ENCODE results near the gene AP1S1. TPM values are rescaled to one million over a fixed set of nuclear protein-coding genes. Genes with fewer than 3 reads are reported as not detected.

Gene AP1S1
- total and polyA plus RNA-seq, 2 of the 13 experiments (the other 11 are each of a cell fraction or from before 2014, with no cell fraction given), result 57.5 to 68.1 TPM

DNA sequence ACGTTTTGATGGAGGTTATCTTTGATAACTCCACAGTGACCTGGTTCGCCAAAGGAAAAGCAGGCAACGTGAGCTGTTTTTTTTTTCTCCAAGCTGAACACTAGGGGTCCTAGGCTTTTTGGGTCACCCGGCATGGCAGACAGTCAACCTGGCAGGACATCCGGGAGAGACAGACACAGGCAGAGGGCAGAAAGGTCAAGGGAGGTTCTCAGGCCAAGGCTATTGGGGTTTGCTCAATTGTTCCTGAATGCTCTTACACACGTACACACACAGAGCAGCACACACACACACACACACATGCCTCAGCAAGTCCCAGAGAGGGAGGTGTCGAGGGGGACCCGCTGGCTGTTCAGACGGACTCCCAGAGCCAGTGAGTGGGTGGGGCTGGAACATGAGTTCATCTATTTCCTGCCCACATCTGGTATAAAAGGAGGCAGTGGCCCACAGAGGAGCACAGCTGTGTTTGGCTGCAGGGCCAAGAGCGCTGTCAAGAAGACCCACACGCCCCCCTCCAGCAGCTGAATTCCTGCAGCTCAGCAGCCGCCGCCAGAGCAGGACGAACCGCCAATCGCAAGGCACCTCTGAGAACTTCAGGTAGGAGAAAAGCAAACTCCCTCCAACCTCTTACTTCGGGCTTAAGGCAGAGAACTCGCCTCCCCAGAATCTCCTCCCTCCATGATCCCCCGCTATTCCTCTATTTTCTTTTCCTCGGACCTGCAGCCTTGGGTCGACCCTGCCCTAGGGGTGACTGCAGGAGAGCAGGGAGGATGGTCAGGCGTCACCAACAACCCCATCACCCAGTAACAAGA is 27.4 kb upstream of the AP1S1 start, which contains the start of gene SERPINE1 (continued):
- peak; percentile 48 for TF ChIP-seq KAT8 (CRISPR knock-in tag; IDR thresholded peaks at IDR 0.05)
- TF ChIP-seq, protein P1, sequence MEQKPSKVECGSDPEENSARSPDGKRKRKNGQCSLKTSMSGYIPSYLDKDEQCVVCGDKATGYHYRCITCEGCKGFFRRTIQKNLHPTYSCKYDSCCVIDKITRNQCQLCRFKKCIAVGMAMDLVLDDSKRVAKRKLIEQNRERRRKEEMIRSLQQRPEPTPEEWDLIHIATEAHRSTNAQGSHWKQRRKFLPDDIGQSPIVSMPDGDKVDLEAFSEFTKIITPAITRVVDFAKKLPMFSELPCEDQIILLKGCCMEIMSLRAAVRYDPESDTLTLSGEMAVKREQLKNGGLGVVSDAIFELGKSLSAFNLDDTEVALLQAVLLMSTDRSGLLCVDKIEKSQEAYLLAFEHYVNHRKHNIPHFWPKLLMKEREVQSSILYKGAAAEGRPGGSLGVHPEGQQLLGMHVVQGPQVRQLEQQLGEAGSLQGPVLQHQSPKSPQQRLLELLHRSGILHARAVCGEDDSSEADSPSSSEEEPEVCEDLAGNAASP (CRISPR knock-in tag; IDR thresholded peaks at IDR 0.05; ENCODE audit: borderline replicate concordance), result peak; percentile 96
- TF ChIP-seq ZNF44 (CRISPR knock-in tag; IDR thresholded peaks at IDR 0.05), result no peak
- no peak for TF ChIP-seq ZNF883 (CRISPR knock-in tag; IDR thresholded peaks at IDR 0.05; ENCODE audit: not compliant biosample characterization)
- TF ChIP-seq, protein P2, sequence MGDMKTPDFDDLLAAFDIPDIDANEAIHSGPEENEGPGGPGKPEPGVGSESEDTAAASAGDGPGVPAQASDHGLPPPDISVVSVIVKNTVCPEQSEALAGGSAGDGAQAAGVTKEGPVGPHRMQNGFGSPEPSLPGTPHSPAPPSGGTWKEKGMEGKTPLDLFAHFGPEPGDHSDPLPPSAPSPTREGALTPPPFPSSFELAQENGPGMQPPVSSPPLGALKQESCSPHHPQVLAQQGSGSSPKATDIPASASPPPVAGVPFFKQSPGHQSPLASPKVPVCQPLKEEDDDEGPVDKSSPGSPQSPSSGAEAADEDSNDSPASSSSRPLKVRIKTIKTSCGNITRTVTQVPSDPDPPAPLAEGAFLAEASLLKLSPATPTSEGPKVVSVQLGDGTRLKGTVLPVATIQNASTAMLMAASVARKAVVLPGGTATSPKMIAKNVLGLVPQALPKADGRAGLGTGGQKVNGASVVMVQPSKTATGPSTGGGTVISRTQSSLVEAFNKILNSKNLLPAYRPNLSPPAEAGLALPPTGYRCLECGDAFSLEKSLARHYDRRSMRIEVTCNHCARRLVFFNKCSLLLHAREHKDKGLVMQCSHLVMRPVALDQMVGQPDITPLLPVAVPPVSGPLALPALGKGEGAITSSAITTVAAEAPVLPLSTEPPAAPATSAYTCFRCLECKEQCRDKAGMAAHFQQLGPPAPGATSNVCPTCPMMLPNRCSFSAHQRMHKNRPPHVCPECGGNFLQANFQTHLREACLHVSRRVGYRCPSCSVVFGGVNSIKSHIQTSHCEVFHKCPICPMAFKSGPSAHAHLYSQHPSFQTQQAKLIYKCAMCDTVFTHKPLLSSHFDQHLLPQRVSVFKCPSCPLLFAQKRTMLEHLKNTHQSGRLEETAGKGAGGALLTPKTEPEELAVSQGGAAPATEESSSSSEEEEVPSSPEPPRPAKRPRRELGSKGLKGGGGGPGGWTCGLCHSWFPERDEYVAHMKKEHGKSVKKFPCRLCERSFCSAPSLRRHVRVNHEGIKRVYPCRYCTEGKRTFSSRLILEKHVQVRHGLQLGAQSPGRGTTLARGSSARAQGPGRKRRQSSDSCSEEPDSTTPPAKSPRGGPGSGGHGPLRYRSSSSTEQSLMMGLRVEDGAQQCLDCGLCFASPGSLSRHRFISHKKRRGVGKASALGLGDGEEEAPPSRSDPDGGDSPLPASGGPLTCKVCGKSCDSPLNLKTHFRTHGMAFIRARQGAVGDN (CRISPR knock-in tag; IDR thresholded peaks at IDR 0.05), result peak; percentile 96
- TF ChIP-seq ZNF354B (CRISPR knock-in tag; IDR thresholded peaks at IDR 0.05), result peak; percentile 88
- TF ChIP-seq MAF1 (CRISPR knock-in tag; IDR thresholded peaks at IDR 0.05; ENCODE audit: borderline replicate concordance), result no peak
- TF ChIP-seq ZNF562 (CRISPR knock-in tag; IDR thresholded peaks at IDR 0.05; ENCODE audit: borderline replicate concordance), result no peak
- peak; percentile 65; the same call in 1 of the 2 replicates for TF ChIP-seq NRL (CRISPR knock-in tag; IDR thresholded peaks at IDR 0.05; ENCODE audit: borderline replicate concordance)
- TF ChIP-seq CEBPB (IDR thresholded peaks at IDR 0.05; ENCODE audit: borderline replicate concordance, low read depth, low read length), result peak; percentile 87
- TF ChIP-seq PHF21A (CRISPR knock-in tag; IDR thresholded peaks at IDR 0.05), result peak; percentile 96
- TF ChIP-seq ZNF724P (CRISPR knock-in tag; IDR thresholded peaks at IDR 0.05; ENCODE audit: borderline replicate concordance), result no peak
- peak; percentile 97 for TF ChIP-seq SKIL (CRISPR knock-in tag; IDR thresholded peaks at IDR 0.05; ENCODE audit: borderline replicate concordance)
- TF ChIP-seq, protein P3, sequence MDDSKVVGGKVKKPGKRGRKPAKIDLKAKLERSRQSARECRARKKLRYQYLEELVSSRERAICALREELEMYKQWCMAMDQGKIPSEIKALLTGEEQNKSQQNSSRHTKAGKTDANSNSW (CRISPR knock-in tag; IDR thresholded peaks at IDR 0.05; ENCODE audit: borderline replicate concordance), result no peak; the same call in 1 of the 2 replicates
- TF ChIP-seq ZNF792 (CRISPR knock-in tag; IDR thresholded peaks at IDR 0.05), result no peak
- TF ChIP-seq, protein P4, sequence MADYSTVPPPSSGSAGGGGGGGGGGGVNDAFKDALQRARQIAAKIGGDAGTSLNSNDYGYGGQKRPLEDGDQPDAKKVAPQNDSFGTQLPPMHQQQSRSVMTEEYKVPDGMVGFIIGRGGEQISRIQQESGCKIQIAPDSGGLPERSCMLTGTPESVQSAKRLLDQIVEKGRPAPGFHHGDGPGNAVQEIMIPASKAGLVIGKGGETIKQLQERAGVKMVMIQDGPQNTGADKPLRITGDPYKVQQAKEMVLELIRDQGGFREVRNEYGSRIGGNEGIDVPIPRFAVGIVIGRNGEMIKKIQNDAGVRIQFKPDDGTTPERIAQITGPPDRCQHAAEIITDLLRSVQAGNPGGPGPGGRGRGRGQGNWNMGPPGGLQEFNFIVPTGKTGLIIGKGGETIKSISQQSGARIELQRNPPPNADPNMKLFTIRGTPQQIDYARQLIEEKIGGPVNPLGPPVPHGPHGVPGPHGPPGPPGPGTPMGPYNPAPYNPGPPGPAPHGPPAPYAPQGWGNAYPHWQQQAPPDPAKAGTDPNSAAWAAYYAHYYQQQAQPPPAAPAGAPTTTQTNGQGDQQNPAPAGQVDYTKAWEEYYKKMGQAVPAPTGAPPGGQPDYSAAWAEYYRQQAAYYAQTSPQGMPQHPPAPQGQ (CRISPR knock-in tag; IDR thresholded peaks at IDR 0.05; ENCODE audit: borderline replicate concordance), result peak; percentile 74; the same call in 1 of the 2 replicates
- TF ChIP-seq CEBPG (CRISPR knock-in tag; IDR thresholded peaks at IDR 0.05), result peak; percentile 89
- TF ChIP-seq SOX6 (IDR thresholded peaks at IDR 0.05), result no peak
- TF ChIP-seq SOX6 (CRISPR knock-in tag; IDR thresholded peaks at IDR 0.05), result peak; percentile 99
- no peak; the same call in 1 of the 2 replicates for TF ChIP-seq ZNF329 (CRISPR knock-in tag; IDR thresholded peaks at IDR 0.05; ENCODE audit: low read depth)

Data from HepG2 (cell line).